Gastroesophageal sphincter (tissue), 4 donors: Measurements from ENCODE around the gene GPR162. TPM values are rescaled to one million over a fixed set of nuclear protein-coding genes. Genes with fewer than 3 reads are reported as not detected.

Experiments
- ATAC-seq: fragments of 150-250 bp; one replicate; pipeline ENCODE4 v1.9.1; 2016; ENCODE audit warnings: mild to moderate bottlenecking, moderate library complexity
- H3K27ac ChIP-seq, 4 donors: fragments of 200-600 bp; sonication (generic) in 3 of 4; 1 replicate in 3 of 4; 2 replicates in 1 of 4; pipeline ENCODE4 v1.5.1; 2016 to 2019
- H3K27me3 ChIP-seq: fragments of 200-600 bp; sonication (generic); one replicate; pipeline ENCODE4 v1.5.1; 2019
- H3K36me3 ChIP-seq, 2 donors: fragments of 200-600 bp; sonication (generic); one replicate each; pipeline ENCODE4 v1.5.1; 2019; ENCODE audit warnings: control low read depth in 1 of 2
- H3K4me1 ChIP-seq, 3 donors: fragments of 200-600 bp; sonication (generic); 1 replicate in 2 of 3; 2 replicates in 1 of 3; pipeline ENCODE4 v1.5.1; 2016 to 2019; ENCODE audit warnings: control low read depth in 2 of 3
- H3K4me3 ChIP-seq, 2 donors: fragments of 200-600 bp; sonication (generic); one replicate each; pipeline ENCODE4 v1.5.1; 2019; ENCODE audit warnings: mild to moderate bottlenecking in 1 of 2, moderate library complexity in 1 of 2
- H3K9me3 ChIP-seq, 3 donors: fragments of 200-600 bp; sonication (generic); one replicate each; pipeline ENCODE4 v1.5.1; 2017 to 2019; ENCODE audit warnings: control low read depth in 2 of 3
- CTCF ChIP-seq, 4 experiments: fragments of 200-600 bp in 2 of 4; fragments of 450-650 bp in 2 of 4; sonication (generic) in 1 of 4; IDR thresholded peaks; one replicate each; pipeline ENCODE4 v1.5.1; 2017 to 2019; ENCODE audit warnings: antibody characterized with exemption in 4 of 4, mild to moderate bottlenecking in 2 of 4, moderate library complexity in 2 of 4
- EP300 ChIP-seq: sonication (generic); formaldehyde crosslinking; IDR thresholded peaks from one replicate; pipeline ENCODE4 v1.6.1; 2017; ENCODE audit warnings: antibody characterized with exemption, mild to moderate bottlenecking
- POLR2A ChIP-seq, 2 donors: fragments of 450-650 bp; IDR thresholded peaks; one replicate each; pipeline ENCODE4 v1.6.1; 2017; ENCODE audit warnings: antibody characterized with exemption in 2 of 2, mild to moderate bottlenecking in 2 of 2, moderate library complexity in 1 of 2
- POLR2AphosphoS5 ChIP-seq: sonication (generic); formaldehyde crosslinking; IDR thresholded peaks from one replicate; pipeline ENCODE4 v1.6.1; 2017; ENCODE audit warnings: antibody characterized with exemption
- WGBS, 2 donors: methylation state at CpG; one replicate each; pipeline ENCODE4 v1.1.5; 2018; ENCODE audit warnings: low coverage in 1 of 2; 5-methylcytosine and 5-hydroxymethylcytosine counted together
- total RNA-seq, 4 donors: library from RNA; depleted of rRNA; stranded (reverse); fragments of >200 nt; gene quantifications; one replicate each; pipeline ENCODE4 v1.1.0, GENCODE V29; 2016

GPR162 gene
- total RNA-seq, 4 donors from 2014 or later = 3.7 to 9.7 (median 3.9) TPM

DNA sequence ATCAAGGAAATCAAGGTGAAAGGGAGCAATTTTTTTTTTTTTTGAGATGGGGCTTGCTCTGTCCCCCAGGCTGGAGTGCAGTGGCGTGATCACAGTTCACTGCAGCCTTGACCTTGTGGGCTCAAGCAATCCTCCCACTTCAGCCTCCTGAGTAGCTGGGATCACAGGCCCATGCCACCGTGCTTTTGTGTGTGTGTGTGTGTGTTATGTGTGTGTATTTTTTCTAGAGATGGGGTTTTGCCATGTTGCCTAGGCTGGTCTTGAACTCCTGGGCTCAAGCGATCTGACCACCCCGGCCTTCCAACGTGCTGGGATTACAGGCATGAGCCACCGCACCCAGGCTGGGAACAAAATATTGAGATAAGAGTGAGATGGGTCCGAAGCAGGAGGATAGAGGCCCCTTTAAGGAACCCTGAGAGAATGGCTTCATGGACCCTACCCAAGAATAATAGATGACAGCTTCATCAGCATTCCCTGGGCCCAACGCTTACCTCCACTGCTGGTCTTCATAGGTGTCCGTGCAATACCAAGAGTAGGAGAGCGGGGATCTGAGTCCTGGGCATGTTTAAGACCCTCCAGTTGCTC, 28.4 kb downstream of the GPR162 start:
- Histone ChIP-seq H3K4me1 (peaks cover 0 to 32% (median 10%) of the 10 kb centered on the region in 3 donors), H3K27me3 (no peaks in the 10 kb centered on the region), H3K36me3 (peaks cover 0 to 31% of the 10 kb centered on the region in 2 donors), H3K27ac (no peak overlapping the region), H3K9me3 (no peaks in the 10 kb centered on the region), H3K4me3 (no peak overlapping the region)
- WGBS, 2 donors = 42 to 66% methylated on average over 3 of the region's 10 CpGs
- TF ChIP-seq CTCF (IDR thresholded peaks at IDR 0.05) (no peak), EP300 (no peak), POLR2A (IDR thresholded peaks at IDR 0.05) (no peak), POLR2AphosphoS5 (no peak)
- ATAC-seq = no peak

DNA sequence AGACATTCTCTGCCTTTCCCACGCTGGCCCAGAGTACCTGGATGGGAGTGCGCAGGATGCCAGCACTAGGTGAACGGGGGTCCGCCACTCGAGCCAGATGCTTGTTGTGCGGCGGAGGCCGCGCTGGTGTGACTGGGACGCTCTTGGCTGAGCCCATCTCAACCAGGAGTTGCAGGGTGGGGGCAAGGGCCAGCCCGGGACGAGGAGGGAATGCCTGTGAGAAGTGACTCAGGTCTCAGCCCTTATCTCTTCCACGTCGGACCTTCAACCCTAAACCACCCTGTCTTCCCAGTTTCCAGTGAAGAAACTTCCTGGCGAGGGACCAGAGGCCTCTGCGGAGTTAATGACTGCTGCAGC, 29.2 kb downstream of the GPR162 start:
- WGBS, 2 donors = 11% methylated on average over 4 of the region's 16 CpGs; no CpG with 5 or more reads in 1 of the 2 donors
- Histone ChIP-seq H3K27me3 (no peaks in the 10 kb centered on the region), H3K36me3 (peaks cover 0 to 31% of the 10 kb centered on the region in 2 donors), H3K4me1 (peaks cover 0 to 34% (median 10%) of the 10 kb centered on the region in 3 donors), H3K9me3 (no peaks in the 10 kb centered on the region), H3K4me3 (peak overlapping the region in 1 of 2 donors; percentile 76), H3K27ac (peak overlapping the region in 3 of 4 donors; percentile 5 to 98 (median 87))
- TF ChIP-seq POLR2A (IDR thresholded peaks at IDR 0.05) = no peak
- no peak for TF ChIP-seq EP300
- TF ChIP-seq CTCF (IDR thresholded peaks at IDR 0.05) = no peak
- TF ChIP-seq POLR2AphosphoS5 = no peak
- no peak for ATAC-seq

- TF ChIP-seq POLR2AphosphoS5 (peak; percentile 88), EP300 (no peak), CTCF (IDR thresholded peaks at IDR 0.05) (peak in 1 of 4 experiments; percentile 8), POLR2A (IDR thresholded peaks at IDR 0.05) (peak; percentile 52 to 83)
- Histone ChIP-seq H3K9me3 (no peaks in the 10 kb centered on the region), H3K36me3 (peaks cover 0 to 31% of the 10 kb centered on the region in 2 donors), H3K4me1 (peaks cover 0 to 34% (median 10%) of the 10 kb centered on the region in 3 donors), H3K27ac (peak within 1 kb of the TSS; percentile 87 to 98 (median 95)), H3K27me3 (no peaks in the 10 kb centered on the region), H3K4me3 (peak within 1 kb of the TSS; percentile 37 to 76)
- WGBS, 2 donors = 1 to 2% methylated on average over 6 to 19 of the region's 37 CpGs
- peak; percentile 71 for ATAC-seq
Observed at GRCh38 chr12:6851153-6851920, 29.7 kb downstream of the GPR162 start, which contains the start of gene CDCA3. Gene CDCA3 (minus strand): TSS chr12:6851286. CDS start chr12:6850952, 334 bp downstream.

DNA sequence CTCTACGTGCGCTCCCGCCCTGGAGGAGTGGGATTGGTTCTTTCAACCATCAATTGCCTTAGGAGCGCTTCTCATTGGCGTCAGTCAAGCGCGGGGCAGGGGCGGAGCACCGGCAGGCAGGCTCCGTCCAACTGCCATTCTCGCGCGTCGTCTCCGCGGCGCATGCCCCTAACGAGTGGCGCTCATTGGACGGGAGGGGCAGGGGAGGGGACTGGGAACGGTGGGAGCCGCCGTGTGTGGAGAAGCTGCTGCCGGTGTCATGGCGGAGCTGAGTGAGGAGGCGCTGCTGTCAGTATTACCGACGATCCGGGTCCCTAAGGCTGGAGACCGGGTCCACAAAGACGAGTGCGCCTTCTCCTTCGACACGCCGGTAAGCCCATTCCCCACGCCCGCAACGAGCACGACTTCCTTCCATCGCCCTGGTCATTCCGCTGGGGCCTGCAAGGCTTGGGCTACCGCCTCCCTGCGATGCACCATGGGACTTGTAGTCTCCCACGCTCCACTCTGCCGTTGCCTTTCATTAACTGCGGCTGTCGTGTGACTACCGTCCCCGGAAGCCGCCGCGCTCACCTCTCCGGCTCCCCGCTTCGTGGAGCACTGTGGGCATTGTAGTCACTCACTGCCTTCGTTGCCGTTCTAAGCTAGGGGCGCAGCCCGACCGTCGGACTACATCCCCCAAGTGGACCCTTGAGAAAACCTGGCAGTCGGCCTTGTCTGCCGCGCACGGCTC, 30.5 kb downstream of the GPR162 start, which contains the start of gene USP5:
Gene USP5, plus strand, starts transcription at position 230 of the 730 bp plus-strand sequence. Its CDS starts 30 bp downstream, at position 260.
- WGBS, 2 donors = 0% methylated on average over 15 of the region's 65 CpGs; no CpG with 5 or more reads in 1 of the 2 donors
- TF ChIP-seq CTCF (IDR thresholded peaks at IDR 0.05) = no peak
- TF ChIP-seq EP300 = no peak
- TF ChIP-seq POLR2A (IDR thresholded peaks at IDR 0.05) = peak; percentile 58 to 60
- TF ChIP-seq POLR2AphosphoS5 = peak; percentile 63
- Histone ChIP-seq H3K9me3 (no peaks in the 10 kb centered on the region), H3K27me3 (no peaks in the 10 kb centered on the region), H3K27ac (peak within 1 kb of the TSS; percentile 87 to 98 (median 95)), H3K4me1 (peaks cover 0 to 34% (median 10%) of the 10 kb centered on the region in 3 donors), H3K36me3 (peaks cover 0 to 31% of the 10 kb centered on the region in 2 donors), H3K4me3 (peak within 1 kb of the TSS; percentile 38 to 76)
- ATAC-seq = peak; percentile 93
